GM19238 (cell line): ENCODE results near the gene OXGR1.
"Not testable (repeated sequence)": the region's sequence is repeated elsewhere in the genome, so short reads cannot be mapped to it uniquely, and the experiment has no call there.

Source experiments
- DNase-seq: peaks from one replicate; pipeline ENCODE4 v3.0.0; 2011; ENCODE audit warnings: low spot score; ENCODE audit not compliant: insufficient read length

Gene OXGR1

DNA sequence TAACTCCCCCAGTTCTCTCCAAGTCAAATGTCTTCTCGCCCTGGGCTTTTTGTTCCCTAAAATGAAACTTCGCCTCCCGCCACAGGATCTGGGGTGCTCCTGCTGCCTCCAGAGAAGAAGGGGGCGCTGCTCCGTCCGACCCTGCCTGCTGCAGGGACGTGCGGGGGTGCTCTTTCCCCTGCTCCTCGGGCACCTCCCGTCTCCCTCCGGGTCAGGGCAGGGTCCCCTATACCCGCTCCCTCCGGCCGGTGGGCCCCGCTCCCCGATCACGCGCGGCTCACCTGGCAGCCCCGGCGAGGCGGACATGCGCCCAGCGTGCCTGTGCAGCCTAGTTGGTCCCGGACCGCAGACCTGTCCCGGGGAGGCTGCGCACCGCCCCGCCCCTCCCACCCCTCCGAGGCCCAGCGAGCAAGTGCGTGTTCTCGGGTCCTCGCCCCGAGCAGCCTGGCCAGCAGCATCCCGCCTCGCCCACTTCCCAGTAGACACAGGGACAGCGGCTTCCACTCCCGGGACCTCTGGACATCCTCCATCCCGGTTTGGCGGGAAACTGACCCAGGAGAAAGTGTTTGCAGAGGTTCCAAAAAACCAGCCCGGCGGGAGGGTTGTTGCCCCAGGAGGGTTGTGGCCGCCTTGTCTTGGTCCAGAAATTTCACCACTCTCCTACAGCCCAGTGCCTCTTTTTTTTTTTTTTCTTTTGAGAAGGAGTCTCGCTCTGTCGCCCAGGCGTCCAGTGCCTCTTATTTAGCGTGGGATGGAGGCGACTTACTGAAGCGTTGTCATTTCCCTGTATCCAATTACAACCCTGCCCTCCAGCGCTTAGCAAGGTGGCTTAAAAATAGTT is at the start of gene OXGR1:
Gene OXGR1 (minus strand): TSS at position 460 of the 841 bp plus-strand sequence. CDS start 6,717 bp downstream, outside the sequence.
- DNase-seq, result no peak

DNA sequence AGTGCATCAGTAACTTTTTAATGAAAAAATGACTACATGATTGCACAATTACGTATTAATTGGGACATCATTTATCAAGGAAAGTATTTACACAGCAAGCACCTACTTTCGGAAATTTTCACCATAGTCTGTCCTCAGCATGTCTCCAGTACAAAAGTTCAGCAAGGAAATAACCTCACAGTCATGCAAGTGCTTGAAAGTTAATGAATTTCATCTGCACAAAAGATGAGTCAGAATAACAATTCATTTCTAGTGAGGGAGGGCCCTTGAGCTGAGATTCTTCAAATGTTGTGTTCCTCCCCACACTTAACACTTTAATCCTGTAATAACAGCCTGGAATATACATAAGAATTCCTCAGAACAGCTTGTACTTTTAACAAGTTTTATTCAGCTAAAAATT is 49.0 kb upstream of the OXGR1 start:
- no peak for DNase-seq

DNA sequence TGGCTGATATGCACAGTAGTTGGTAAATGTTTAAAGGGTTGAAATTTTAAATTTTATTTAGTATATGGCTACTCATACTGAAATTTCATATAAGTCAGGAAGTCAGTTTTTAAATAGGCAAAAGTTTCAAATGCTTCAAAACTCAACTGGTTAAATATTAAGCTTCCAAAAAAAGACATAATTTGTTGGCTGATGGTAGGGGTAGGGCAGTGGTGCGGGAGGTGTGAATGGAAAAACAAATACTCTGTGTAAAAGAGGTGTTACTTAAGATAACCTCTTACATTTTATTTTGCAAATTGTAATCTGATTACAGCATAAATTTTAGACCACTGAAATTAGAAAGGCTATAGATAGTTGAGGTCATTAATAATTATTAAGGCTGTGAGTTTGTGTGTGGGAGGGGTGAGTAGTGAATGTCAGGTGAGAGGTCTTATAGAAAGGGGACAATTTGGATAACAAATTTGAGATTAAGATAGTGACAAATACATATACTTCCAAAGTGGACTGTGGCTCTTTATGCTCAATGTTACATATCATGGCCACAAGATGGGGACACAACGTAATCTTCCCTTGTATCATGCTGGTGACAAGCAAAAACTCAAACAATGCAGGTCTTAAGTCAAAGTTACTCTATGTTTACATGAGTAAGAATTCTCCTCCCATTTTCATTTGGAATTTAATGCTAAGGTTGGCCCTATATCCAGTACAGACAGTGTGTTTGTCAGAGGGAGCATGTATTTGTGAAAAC is 36.6 kb upstream of the OXGR1 start:
- DNase-seq, result no peak

DNA sequence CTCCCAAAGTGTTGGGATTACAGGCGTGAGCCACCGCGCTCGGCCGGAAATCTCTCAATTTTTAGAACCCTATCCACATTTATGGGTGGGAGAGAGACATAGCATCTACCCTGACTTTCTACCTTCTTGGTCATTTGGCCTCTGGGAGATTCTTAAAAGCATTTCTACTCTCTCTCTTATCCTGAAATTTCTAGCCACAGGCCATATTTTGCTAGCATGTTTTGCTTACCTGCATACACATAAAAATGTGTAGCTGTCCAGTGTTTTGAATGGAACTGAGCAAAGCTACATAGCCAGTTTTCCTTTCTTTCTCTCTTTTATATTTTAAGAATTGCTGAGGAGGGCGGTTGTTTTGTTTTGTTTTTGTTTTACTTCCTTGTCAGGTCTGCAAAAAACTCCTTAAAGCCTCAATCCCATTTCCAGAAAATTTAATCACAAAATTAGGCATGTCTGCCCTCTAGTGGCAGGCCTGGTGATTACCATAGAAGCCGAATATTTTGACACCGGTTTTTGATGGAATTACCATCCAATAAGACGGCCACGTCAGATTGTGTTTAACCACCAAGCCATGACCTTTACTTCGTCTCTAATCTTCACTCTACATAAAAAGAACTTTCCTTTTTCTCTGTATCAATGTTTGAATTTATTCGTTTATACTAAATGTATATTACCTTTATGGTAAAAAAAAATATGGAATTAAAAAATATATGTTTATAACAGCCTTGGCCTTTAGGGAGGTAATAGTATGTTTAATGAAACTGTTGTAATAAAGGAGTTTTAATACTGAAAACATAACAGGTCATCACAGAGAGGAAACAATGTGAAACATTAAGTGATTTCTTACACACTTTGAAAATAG is 34.4 kb upstream of the OXGR1 start:
- no peak for DNase-seq

DNA sequence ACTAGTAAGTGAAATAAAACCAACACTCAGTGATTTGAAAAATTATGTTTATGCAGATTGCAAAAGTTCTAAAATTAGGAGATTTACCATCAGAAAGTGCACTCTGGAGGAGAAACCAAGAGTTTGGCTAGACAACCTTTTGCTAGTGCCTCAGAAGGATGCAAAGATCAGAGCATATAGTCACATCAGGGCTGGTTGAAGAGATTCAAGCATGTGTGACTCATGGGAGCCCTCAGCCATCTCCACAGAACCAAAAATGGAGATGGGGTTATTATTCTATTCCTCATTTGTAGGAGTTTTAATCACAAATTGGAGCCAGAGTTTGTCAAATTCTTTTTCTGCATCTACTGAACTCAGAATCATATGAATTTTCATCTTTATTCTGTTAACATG is 32.9 kb upstream of the OXGR1 start:
- no peak for DNase-seq

DNA sequence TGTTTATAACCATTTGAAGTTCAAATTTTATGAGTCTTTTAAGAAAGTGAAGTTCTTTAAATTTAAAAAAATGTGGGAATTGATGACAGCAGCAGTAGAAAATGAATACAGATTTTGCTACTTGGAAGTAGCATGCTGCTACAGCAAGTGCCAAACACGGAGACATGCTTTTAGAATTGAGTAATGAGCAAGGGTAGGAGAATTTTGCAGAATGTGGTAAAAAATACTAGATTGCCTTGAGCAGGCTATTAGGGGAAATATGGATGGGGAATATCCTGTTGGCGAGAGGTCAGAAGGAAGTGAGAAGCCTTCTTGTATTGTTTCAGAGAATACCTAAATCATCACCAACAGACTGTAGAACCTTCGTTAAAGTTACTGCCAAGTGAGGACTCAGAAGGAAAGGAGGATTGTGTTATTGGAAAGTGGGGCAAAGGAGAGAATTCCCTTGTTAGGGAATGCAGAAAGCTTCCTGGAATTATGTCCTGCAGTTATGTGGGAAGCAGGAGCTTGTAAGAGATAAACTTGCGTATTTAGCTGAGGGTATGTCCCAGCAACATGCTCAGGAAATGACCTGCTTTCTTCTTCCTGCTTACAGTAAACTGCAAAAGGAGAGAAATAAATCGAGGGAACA is 32.4 kb upstream of the OXGR1 start:
- no peak for DNase-seq

DNA sequence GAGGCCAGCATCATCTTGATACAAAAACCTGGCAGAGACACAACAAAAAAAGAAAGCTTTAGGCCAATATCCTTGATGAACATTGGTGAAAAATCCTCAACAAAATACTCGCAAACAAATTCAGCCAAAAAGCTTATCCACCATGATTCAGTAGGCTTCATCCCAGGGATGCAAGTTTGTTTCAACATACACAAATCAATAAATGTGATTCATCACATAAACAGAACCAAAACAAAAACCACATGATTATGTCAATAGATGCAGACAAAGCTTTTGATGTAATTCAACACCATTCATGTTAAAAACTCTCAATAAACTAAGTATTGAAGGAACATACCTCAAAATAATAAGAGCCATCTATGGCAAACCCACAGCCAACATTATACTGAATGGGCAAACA is 29.5 kb upstream of the OXGR1 start:
- not testable (repeated sequence) for DNase-seq

DNA sequence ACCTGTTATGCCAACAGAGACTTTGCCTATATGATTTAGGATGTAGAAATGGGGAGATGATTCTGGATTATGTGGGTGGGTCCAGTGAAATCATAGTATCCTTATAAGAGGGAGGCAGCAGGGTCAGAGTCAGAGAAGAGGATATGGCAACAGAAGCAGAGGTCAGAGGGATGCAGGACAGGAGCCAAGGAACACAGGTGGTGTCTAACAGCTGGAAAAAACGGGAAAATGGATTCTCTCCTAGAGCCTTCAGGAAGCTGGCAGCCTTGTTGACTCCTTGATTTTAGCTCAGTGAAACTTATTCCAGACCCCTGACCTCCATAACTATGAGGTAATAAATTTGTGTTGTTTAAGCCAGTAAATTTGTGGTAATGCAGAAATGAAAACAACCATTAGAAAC is 28.8 kb upstream of the OXGR1 start:
- DNase-seq, result no peak

DNA sequence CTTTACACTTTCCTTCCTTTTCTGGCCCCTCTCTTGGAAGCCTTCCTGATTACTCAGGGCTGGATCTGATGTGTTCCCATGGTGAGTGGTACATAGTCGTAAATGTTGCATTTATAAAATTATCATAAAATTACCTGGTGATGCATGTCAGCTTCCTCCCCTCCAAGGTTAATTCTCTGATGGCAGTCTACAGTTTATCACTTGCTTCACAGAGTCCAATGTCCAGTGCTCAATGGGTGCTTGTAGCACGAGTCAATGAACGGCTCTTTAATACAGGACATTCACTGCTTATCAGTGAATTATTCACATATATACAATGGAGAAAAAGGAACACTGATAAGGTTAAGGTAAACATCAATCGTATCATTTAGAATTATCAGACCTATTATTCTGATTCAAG is 27.0 kb upstream of the OXGR1 start:
- DNase-seq, result no peak

DNA sequence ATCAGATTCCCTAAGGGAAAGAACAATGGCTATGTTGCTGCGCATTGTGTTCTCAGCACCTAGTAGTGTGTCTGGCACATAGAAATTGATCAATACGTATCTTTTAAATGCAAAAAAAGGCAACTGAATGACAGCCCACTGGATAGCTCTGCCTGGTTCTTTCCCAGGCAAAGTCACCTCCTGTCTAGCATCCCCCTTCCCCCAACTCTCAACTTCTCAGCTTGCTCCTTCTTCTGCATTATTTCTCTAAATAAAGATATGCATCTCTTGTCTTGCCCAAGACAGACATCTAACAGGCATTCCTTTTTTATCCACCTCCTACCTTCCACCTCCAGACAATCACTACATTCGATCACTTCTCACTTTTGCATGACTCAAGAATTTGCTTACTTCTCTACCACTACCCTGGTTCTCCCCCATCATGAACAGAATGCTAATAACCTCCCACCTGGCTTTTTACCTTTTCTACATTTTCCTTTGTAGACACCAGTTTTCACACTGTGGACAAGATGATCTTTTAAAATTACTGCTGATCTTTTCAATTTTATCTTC is 26.5 kb upstream of the OXGR1 start:
- DNase-seq, result no peak

DNA sequence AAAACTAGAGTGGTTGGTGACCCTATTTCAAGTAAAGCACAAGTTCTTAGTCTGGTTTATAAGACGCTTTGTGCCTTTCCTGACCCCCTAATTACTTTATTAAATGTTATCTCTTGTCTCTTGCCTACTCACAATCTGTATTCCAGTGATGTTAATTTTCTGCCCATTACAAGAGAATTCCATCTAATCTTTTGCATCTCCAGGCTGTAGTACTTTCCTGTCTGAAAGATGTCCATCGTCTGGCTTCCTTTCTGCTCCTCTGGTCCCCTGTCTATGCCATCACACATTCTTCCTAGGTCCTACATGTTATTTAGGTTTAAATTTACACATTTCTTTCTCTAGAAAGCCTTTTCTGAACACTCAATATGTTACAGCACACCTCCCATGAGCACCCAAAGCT is 25.9 kb upstream of the OXGR1 start:
- DNase-seq, result no peak

DNA sequence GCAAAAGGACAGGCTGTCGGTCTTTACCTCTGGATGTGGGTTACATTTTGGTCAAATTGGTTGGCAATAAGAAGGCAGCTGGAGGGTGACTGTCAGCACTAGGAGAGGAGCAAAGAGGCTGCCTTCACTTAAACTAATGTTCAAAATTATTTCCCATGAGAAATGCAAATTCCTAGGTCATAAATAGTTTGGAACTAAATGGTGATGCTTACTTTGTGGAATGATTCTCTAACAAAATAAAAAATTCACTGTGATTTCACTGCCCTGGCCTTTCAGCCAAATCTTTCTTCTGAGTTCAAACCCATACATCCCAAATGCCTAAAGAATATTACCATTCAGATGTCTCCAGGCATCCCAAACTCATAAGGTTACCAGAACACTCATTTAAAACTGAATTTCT is 25.0 kb upstream of the OXGR1 start:
- no peak for DNase-seq

DNA sequence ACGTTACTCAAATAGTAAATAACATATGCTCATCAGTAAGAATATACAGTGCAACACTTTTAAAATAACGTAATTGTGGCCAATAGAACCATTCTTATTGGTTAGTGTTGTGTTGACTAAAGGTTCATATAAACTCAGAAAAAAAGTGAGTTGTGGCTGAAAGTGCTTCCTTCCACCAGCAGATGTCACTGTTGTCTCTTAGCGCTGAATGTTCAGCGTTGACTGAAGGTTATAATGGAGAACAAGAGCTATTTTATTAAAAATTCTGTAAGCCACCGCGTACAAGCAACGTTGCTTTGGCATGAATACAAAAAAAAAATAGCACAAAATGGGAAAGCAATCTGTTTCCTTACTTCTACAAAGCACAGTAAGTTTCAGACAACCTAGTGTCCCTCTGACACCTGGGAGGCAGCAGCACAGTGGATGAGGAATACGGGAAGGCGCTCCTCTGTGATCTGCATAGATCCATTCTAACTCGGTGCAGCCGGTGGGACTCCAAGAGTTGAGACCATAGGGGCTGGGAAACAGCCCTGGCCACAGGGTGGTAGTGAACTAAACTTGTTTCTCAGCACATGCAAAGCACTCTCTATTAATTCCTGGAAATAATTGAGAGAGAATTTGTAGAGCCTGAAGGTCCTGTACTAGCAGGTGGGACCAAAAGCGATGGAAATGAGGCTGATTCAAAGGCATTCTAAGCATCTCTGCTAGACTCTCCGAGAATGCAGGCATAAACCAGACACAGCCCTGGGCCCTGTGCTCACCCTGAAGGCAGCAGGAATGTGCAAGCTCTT is 23.9 kb upstream of the OXGR1 start:
- no peak for DNase-seq

DNA sequence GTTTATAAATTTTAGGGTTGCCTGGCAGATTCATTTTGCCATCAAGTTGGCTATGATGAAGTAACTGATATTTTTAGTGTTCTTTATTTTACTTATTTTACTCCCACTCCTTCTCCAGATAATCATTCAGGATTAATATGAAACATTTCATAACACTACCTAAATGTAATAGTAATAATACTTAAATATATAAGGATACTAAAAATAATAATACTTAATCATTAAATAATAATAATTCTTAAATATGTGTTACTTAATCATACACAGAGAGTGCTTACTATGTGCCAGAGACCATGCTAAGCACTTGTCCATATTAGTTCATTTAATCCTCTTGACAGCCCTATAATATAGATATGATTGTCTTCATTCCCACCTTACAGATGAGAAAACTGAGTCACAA is 23.0 kb upstream of the OXGR1 start:
- DNase-seq, result no peak

DNA sequence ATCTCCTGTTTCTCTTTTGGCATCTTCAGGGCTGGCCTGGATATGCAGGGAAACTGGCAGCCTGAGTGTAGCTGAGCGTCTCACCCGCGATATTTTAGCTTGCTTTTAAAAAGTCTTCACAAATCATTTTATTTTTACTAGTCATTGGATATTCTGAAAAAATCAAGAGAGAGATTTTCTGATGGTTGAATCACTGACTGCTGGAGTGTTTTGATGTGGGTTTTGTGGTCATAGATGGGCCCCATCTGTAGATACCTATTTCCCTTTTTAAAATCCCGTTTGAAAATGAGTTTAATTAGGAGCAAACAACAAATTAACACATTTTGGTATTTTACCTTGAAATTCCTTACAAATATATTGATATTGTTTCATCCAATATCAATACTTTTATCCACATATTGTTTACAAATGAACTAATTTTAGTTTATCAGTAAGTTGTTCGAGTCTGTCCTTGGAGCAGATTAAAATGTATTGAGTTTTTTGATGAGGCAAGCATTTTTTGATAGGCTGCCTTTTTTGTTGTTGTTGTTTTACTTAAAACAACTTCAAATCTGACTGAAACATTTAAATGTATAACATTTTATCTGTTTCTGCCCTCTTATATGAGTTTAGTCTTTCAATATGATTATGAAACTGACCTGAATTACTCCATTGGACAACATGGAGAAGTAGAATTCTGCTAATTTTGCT is 21.5 kb upstream of the OXGR1 start:
- DNase-seq, result no peak

DNA sequence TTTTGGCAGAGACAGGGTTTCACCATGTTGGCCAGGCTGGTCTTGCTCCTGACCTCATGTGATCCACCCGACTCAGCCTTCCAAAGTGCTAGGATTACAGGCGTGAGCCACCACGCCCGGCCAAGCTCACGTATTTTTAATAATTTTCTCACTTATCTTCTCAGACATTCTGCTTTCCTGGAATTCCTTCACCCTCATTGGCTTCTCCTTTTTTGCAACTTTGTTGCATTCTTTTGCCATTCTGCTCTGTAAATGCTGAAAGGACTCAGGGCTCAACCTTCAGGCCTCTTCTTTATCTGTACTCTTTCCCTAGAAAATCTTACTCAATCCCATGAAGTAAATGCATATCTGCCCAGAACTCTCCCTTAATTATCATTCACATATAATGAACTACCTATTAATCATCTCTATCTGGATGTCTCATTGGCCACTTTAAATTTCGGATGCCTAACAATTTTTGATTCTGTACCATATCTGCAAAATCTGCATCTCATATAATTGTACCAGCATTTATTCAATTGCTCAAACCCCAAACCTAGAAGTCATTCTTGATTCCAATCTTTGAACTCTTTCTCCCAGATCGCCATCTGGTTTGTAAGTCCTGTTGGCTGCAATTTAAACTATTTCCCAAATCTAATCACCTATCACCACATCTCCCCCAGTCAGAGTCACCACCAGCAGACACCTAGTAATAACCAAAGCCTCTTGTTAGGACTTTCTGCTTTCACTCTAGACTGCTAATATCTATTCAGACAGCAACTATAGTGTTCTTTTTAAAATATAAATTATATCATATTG is 18.2 kb upstream of the OXGR1 start:
- DNase-seq, result no peak

DNA sequence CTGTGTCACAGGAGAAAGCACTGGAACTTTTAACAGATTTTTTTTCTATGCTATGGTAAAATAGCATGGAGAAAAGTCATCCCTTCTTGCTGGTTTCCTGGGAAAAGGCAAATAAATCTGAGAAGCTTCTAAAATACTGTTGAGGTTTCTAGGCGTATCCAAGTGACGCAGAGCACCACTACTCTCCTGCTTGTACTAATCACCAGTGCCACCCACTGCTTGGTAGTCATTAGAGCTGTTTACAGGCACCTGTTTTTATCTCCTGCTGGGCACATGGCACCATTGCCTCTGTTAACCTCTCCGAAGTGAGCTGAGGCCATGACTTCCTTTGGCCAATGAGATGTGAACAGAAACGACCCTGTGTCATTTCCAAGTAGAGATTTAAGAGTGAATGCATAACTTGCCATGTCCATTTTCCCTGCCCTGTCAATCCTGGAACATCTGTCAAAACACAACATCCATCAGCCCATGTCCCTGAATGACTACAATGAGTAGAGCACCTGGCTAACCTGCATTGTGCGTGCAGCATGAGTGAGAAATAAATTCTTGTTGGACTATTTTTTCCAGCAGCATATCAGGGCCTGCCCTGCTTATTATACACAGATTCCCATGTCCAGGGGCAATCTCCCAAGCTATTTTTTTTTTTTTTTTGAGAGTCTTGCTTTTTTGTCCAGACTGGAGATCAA is 17.3 kb upstream of the OXGR1 start:
- DNase-seq, result no peak

DNA sequence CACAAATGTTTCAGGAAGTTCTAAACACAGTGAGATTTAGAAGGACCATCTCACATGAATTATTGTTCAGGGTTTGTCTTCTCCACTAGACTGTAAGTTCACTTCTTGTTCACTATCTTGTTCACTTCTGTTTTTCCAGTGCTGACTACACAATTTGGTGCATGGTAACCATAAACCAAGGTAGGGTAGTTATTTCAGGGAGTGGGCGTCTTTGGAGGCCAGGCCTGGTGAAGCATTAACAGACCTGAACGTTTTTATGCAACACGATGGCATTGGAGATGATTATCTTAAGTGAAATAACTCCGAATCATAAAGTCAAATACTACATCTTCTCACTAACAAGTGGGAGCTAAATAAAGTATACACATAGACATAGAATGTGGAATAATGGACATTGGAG is 14.4 kb upstream of the OXGR1 start:
- DNase-seq, result no peak
